Measurements from ENCODE around the gene GRIN3B. TPM values are rescaled to one million over a fixed set of nuclear protein-coding genes. Genes with fewer than 3 reads are reported as not detected.

GRIN3B gene
- total and polyA plus RNA-seq, 9 of the 15 experiments (the other 6 are each of a cell fraction or from before 2014, with no cell fraction given) = 0.06 to 0.95 (median 0.19) TPM; not detected in 6

- TF ChIP-seq, protein P1, sequence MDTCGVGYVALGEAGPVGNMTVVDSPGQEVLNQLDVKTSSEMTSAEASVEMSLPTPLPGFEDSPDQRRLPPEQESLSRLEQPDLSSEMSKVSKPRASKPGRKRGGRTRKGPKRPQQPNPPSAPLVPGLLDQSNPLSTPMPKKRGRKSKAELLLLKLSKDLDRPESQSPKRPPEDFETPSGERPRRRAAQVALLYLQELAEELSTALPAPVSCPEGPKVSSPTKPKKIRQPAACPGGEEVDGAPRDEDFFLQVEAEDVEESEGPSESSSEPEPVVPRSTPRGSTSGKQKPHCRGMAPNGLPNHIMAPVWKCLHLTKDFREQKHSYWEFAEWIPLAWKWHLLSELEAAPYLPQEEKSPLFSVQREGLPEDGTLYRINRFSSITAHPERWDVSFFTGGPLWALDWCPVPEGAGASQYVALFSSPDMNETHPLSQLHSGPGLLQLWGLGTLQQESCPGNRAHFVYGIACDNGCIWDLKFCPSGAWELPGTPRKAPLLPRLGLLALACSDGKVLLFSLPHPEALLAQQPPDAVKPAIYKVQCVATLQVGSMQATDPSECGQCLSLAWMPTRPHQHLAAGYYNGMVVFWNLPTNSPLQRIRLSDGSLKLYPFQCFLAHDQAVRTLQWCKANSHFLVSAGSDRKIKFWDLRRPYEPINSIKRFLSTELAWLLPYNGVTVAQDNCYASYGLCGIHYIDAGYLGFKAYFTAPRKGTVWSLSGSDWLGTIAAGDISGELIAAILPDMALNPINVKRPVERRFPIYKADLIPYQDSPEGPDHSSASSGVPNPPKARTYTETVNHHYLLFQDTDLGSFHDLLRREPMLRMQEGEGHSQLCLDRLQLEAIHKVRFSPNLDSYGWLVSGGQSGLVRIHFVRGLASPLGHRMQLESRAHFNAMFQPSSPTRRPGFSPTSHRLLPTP (IDR thresholded peaks at IDR 0.05; ENCODE audit: borderline replicate concordance, extremely low read depth, insufficient read length) = no peak
- TF ChIP-seq SMARCC2 (IDR thresholded peaks at IDR 0.05; ENCODE audit: low read depth) = no peak
- peak; percentile 51; the same call in 1 of the 2 replicates for TF ChIP-seq TOE1 (IDR thresholded peaks at IDR 0.05; ENCODE audit: borderline replicate concordance)
- TF ChIP-seq TOE1 (CRISPR knock-in tag; IDR thresholded peaks at IDR 0.05; ENCODE audit: borderline replicate concordance, low read depth) = no peak
- TF ChIP-seq NCOA4 (IDR thresholded peaks at IDR 0.05; ENCODE audit: partially characterized antibody) = peak; percentile 44
- TF ChIP-seq RAD51 (IDR thresholded peaks at IDR 0.05; ENCODE audit: borderline replicate concordance, low read depth) = 0 out of 2 replicates have a peak, but pooled peaks have one; percentile 11
- TF ChIP-seq MTA2 (IDR thresholded peaks at IDR 0.05; ENCODE audit: low read depth) = no peak
- no peak for TF ChIP-seq TAL1 (IDR thresholded peaks at IDR 0.05)
- 0 out of 2 replicates have a peak, but pooled peaks have one; percentile 10 for TF ChIP-seq CREM (IDR thresholded peaks at IDR 0.05; ENCODE audit: low read depth)
- TF ChIP-seq CEBPB (tag; IDR thresholded peaks at IDR 0.05) = no peak
- no peak for TF ChIP-seq CBX5 (IDR thresholded peaks at IDR 0.05; ENCODE audit: borderline replicate concordance, low read depth)
- TF ChIP-seq L3MBTL2 (IDR thresholded peaks at IDR 0.05) = peak; percentile 37; the same call in 1 of the 2 replicates
- TF ChIP-seq, protein P2, sequence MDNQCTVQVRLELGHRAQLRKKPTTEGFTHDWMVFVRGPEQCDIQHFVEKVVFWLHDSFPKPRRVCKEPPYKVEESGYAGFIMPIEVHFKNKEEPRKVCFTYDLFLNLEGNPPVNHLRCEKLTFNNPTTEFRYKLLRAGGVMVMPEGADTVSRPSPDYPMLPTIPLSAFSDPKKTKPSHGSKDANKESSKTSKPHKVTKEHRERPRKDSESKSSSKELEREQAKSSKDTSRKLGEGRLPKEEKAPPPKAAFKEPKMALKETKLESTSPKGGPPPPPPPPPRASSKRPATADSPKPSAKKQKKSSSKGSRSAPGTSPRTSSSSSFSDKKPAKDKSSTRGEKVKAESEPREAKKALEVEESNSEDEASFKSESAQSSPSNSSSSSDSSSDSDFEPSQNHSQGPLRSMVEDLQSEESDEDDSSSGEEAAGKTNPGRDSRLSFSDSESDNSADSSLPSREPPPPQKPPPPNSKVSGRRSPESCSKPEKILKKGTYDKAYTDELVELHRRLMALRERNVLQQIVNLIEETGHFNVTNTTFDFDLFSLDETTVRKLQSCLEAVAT (IDR thresholded peaks at IDR 0.05) = peak in 1 of 2 experiments; percentile 99; a peak in 2 of 4 replicates
- TF ChIP-seq, protein P3, sequence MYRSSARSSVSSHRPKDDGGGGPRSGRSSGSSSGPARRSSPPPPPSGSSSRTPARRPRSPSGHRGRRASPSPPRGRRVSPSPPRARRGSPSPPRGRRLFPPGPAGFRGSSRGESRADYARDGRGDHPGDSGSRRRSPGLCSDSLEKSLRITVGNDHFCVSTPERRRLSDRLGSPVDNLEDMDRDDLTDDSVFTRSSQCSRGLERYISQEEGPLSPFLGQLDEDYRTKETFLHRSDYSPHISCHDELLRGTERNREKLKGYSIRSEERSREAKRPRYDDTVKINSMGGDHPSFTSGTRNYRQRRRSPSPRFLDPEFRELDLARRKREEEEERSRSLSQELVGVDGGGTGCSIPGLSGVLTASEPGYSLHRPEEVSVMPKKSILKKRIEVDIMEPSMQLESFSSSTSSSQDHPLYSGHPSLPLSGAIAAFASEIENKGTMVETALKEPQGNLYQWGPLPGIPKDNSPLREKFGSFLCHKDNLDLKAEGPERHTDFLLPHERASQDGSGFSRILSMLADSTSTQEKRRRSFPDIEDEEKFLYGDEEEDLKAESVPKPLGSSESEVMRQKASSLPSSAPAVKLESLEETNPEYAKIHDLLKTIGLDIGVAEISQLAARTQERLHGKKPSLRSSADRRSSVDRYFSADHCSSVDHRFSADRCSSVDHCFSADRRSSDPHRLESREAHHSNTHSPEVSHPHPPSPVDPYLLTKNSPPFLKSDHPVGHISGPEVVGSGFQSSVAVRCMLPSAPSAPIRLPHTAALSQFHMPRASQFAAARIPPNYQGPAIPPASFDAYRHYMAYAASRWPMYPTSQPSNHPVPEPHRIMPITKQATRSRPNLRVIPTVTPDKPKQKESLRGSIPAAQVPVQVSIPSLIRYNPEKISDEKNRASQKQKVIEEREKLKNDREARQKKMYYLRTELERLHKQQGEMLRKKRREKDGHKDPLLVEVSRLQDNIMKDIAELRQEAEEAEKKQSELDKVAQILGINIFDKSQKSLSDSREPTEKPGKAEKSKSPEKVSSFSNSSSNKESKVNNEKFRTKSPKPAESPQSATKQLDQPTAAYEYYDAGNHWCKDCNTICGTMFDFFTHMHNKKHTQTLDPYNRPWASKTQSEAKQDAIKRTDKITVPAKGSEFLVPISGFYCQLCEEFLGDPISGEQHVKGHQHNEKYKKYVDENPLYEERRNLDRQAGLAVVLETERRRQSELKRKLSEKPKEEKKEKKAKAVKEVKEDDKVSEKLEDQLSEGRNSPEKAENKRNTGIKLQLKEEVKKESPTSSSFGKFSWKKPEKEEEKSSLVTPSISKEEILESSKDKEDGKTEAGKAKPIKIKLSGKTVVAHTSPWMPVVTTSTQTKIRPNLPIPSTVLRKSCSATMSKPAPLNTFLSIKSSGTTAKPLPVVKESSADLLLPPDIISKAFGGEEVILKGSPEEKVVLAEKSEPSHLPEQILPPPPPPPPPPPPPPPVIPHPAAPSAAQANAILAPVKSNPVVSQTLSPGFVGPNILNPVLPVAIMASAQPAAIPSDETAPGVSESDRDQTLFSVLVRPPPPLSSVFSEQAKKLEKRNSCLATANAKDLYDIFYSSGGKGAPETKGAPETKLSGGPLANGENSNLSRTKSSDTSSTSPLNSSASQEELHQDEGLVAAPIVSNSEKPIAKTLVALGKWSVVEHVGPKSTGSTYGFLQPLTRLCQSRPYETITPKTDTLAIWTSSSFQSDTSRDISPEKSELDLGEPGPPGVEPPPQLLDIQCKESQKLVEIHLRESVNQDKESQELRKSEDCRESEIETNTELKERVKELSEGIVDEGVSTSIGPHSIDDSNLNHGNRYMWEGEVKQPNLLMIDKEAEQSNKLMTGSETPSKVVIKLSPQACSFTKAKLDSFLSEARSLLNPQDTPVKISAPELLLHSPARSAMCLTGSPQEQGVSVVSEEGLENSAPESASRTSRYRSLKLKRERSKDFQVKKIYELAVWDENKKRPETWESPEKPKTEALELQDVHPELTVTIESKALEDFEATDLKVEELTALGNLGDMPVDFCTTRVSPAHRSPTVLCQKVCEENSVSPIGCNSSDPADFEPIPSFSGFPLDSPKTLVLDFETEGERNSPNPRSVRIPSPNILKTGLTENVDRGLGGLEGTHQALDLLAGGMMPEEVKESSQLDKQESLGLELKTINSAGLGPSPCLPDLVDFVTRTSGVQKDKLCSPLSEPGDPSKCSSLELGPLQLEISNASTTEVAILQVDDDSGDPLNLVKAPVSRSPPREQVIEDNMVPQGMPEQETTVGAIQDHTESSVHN (IDR thresholded peaks at IDR 0.05; ENCODE audit: borderline replicate concordance in 1 of 2, low read depth in 1 of 2) = no peak
Observed at GRCh38 chr19:964761-965694, 35.2 kb upstream of the GRIN3B start (continued).

Data from K562 (cell line).